Keratinocyte (primary cell): ENCODE measurements around the gene ZRSR2.

Source experiments
- EZH2 ChIP-seq: IDR thresholded peaks from one replicate; pipeline ENCODE4 v1.6.1; 2012; ENCODE audit warnings: inconsistent platforms, mild to moderate bottlenecking, low read length, moderate library complexity
- TF ChIP-seq, protein P1 (sequence below), 3 experiments: IDR thresholded peaks in 1 of 3; conservative IDR thresholded peaks in 1 of 3; optimal IDR thresholded peaks in 1 of 3; 2 replicates in 2 of 3; 3 replicates in 1 of 3; pipeline versions ENCODE3 to v1.5.1; 2011; ENCODE audit warnings: low read length in 3 of 3, mild to moderate bottlenecking in 3 of 3, moderate library complexity in 2 of 3, control low read depth in 1 of 3, inconsistent platforms in 1 of 3; ENCODE audit not compliant: insufficient read depth in 2 of 3; ENCODE audit errors: extremely low read depth in 1 of 3

DNA sequence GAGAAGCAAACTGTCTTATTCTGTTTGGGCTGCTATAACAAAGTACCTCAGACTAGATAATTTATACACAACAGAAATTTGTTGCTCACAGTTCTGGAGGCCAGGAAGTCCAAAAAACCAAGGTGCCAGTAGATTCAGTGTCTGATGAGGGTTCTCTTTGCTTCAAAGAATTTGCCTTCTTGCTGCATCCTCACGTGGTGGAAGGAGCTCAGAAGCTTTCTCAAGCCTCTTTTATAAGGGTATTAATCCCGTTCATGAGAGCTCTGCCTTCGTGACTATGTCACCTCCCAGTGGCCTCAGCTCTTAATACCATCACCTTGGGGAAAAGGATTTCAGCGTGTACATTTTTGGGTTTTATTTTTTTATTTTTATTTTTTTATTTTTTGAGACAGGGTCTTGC is 32.1 kb upstream of the ZRSR2 start:
- TF ChIP-seq, protein P1, sequence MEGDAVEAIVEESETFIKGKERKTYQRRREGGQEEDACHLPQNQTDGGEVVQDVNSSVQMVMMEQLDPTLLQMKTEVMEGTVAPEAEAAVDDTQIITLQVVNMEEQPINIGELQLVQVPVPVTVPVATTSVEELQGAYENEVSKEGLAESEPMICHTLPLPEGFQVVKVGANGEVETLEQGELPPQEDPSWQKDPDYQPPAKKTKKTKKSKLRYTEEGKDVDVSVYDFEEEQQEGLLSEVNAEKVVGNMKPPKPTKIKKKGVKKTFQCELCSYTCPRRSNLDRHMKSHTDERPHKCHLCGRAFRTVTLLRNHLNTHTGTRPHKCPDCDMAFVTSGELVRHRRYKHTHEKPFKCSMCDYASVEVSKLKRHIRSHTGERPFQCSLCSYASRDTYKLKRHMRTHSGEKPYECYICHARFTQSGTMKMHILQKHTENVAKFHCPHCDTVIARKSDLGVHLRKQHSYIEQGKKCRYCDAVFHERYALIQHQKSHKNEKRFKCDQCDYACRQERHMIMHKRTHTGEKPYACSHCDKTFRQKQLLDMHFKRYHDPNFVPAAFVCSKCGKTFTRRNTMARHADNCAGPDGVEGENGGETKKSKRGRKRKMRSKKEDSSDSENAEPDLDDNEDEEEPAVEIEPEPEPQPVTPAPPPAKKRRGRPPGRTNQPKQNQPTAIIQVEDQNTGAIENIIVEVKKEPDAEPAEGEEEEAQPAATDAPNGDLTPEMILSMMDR (optimal IDR thresholded peaks at IDR 0.05 in 1 of 3, IDR thresholded peaks at IDR 0.05 in 1 of 3, conservative IDR thresholded peaks at IDR 0.05 in 1 of 3; ENCODE audit: extremely low read depth in 1 of 3, insufficient read depth in 2 of 3, low read length in 3 of 3), result no peak
- TF ChIP-seq EZH2, result no peak
